HG03108 (cell line): ENCODE measurements around the gene LGALS3BP.
A peak's percentile ranks its signal among the peaks of the same experiment; 100 is the strongest.

Source experiments
- ATAC-seq: cut with Tn5 transposase; IDR thresholded peaks from one replicate; pipeline ENCODE4 v1.9.1; 2021; ENCODE audit warnings: moderate library complexity; ENCODE audit not compliant: unreplicated experiment

The LGALS3BP gene

DNA sequence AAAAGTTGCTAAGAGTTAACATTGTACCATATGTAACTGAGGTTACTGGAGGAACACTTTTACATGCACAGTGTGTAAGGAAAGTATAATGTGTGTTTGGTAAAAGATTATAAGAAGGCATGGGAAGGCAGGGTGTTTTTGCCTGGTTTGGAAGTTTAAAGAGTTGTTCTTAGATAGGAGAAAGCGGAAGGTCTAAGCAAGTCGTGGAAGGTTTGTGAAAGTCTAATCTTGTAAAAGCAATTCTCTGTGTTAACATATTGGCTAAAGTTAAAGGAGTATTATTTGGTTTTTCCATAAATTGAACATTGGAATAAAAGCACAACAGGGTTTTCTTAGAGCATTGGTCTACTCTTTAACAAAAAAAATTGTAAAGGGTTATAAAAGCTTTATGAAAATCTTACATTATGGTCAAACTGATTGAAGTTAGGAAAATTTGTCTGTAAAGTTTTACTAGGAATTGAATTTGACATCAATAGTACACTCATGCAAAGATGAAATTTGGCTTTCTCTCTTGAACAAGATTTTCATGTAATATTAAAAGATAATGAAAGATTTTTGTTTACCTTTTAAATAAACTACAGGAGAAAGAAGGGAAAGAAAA, 34.5 kb upstream of the LGALS3BP start:
- ATAC-seq = no peak

DNA sequence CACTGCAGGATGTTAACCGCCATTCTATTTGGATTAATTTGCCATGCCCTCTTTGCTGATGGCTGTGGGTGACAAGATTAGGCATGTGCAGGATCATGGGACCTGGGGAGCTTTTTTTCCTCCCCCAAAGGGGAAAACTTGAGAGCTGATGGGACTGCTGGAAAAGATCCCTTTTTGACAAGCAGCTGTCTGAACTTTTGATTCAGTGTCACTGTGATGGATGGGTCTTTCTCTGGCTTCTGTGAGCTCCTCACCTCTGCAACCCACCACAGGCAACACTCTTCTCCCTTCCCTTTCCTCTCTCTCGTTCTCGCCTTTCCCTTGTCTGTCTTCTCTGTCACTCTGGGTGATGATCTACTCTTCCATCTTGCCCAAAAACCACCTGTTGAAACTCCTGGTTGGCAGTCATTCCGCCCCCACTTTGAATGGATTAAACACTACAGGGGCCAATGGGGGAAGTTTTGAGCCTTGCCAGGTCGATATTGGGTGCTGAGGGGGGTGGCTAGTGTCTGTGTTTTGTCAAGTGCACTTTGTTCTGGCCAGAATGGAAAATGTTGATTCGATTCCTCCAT, 32.9 kb upstream of the LGALS3BP start:
- no peak for ATAC-seq

DNA sequence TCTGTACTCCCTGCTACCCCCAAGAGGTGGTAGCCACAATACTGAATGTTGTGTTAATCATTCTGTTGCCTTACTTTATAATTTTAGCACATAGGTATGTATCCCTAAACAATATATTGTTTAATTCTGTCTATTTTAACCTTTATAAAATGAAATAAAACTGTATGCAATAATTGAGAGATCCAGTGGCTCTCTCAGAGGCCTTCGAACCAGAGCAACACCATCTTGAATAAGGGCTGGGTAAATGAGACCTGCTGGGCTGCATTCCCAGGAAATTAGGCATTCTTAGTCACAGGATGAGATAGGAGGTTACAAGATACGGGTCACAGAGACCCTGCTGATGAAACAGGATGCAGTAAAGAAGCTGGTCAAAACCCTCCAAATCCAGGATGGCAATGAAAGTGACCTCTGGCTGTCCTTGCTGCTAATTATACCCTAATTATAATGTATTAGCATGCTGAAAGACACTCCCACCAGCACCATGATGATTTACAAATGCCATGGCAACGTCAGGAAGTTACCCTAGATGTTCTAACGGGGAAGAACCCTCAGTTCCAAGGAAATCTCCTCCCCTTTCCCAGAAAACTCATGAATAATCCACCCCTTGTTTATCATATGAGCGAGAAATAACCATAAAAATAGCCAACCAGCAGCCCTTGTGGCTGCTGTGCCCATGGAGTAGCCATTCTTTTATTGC, 31.9 kb upstream of the LGALS3BP start:
- no peak for ATAC-seq

DNA sequence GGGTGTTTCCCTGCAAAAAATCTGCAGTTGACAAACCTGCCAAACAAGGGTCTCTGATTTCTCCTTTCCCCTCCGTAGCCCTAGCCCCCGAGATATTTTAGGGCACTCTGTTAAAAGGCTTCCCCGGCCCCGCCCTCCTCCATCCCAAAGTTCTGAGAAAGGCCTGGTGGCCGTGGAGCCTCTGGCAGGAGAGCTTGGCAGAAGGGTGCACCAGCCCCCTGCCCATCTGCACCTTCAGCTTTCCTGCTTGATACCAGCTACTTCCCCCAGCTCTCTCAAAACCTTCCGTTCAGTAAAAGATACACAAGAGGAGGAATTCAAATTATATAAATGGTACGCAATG, 30.6 kb upstream of the LGALS3BP start:
- no peak for ATAC-seq

DNA sequence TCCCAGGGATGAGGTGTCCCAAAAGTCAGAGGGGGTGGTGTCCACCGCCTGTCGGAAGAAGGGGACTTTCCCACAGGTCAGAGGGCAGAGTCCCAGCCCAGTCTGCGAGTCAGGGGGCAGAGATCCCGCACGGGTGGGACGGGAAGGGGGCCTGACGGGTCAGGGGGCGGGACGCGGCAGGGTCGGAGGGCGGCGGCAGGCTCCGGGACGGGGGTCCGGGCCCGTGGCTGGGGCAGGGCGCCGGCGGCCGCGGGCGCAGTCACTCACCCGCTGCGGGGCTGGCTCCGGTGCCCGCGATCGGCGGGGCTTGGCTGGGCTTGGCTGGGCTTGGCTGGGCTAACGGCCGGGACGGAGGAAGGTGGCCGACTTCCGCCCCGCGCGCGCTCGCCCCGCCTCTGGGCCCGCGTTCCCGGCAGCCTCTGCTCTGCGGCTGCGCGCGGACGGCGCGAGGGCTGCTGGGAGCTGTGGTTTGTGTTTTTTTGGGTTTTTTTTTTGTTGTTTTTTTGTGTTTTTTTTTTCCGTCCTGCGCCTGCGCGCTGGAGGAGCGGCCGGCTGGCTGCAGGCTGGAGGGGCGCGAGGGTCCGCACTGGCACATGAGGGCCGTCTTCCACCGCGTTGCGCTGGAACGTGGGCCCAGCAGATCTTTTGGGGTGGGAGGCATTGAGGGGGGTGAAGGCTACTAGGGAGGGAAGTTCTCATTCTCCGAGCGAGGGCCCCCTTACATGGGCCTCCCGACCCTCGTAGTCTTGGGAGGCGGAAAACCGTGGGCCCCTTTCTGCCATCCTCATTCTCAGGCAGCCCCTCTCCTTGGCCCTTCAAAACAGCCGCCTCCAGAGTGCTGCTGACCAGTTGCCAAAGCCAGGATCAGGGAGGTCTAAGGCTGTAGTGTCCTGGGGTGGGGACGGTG, 29.9 kb upstream of the LGALS3BP start, which contains the start of gene CANT1:
CANT1 (minus strand) TSS at position 368 of the 907 bp plus-strand sequence. CDS start 12,142 bp downstream, outside the sequence.
- peak; percentile 89 for ATAC-seq

DNA sequence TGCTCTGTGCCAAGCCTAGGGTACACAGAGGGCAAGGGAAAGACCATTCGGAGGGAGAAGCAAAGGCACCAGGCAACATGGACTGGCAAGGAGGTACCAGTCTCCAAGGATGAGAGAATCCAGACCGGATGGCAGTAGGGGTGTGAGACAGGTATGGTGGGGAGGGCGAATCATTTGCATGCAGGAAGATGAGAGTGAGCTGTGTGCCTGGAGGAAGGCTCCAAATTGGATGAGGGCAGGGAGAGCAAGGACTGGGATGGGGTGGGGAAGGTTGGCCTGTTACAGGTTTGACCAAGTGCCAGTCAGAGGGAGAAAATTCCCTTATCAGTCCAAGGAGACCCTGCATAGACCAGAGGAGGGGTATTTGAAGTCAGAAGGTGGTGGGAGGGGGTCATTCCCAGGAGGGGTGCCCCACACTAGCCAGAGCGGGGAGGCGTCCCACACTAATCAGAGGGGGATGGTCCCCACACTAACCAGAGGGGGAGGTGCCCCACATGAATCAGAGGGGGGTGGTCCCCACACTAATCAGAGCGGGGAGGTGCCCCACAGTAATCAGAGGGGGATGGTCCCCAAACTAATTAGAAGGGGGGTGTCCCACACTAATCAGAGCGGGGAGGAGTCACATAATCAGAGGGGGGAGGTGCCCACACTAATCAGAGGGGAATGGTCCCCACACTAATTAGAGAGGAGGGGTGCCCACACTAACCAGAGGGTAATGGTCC, 29.1 kb upstream of the LGALS3BP start:
- peak; percentile 10 for ATAC-seq

DNA sequence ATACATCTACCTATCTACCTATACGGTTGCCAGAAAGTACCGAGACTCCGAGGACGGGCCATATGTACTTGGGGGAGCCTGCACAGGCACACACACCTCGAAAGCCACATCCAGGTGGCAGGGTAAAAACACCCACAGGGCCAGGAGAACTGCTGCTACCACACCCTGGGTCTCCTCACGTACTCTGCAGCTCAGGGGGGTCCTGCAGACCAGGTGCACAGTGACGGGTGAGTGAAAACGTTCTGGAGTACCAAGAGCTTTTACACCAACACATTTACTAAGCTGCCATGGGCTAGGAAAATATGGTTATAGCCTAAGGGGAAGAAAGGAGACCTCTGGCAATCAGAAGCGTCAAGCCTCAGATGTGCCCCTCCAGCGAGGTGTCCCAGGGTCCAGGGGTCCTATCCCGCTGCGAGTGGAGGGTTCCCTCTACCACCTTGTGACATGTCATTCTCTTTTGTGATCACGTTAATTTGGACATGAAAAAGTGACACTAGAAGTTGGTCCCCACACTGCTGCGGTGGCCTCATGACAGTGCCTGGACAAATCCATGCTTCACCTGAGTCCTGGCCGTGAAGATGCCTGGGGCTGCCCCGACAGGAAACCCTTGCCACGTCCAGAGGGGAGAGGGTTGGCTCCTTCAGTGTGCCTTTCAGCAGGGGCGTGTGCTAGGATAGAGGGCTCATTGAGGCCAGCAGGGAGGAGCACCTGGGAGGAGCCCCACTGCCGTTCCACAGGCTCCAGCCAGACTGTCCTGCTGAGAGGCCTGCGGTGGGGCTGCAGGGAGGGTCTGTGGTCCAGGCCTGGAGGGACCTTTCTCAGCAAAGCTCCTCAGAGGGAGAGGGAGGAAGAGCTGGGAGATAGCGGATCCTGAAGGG, 28.0 kb upstream of the LGALS3BP start:
- ATAC-seq = no peak

DNA sequence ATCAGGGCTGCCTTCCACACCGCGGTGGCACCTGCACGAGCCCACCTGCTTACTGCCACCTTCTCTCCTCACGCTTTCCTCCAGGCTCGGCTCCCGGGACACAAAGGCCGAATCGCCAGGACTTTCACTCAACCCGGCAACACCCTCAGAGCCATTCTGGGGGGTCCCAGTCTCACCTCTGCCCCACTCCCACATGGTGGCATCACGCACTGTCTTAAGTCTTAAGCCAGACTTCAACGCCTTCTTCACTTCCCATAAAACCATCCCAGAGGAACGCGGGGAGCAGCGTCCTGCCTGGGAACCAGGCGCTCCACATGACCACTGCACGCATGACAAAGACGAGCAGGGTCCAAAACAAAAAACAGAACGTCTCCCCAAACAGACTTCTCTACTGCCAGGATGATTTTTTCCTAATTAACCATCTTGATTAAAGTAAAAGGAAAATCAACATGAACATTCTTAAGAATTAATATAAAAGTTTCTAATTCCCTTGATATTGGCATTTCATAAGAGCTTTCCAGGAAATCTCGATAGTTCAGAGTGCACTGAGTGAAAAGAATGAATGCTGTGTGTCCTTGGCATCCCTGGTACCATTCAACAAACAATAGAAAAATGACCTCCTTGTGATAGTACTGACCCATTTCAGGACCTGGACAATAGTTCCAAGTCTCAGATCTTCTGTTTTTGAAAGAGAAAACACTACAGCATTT, 27.2 kb upstream of the LGALS3BP start:
- ATAC-seq = no peak

DNA sequence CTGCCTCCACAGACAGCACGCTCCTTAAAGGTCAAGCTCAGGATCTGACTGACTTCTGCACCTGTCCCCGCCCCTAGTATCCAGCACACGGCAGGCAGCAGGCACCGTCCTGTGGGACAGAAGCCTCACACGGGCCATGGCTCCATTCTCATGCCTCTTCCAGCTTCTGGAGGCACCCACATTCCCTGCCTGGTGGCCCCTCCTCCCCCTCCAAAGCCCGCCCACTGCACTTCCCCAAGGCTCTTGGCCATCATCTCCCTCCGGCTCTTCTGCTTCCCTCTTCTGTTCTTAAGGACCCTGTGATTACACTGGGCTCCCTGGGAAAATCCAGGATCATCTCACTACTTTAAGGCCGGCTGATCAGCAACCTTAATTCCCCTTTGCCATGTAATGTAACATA, 26.3 kb upstream of the LGALS3BP start:
- no peak for ATAC-seq

DNA sequence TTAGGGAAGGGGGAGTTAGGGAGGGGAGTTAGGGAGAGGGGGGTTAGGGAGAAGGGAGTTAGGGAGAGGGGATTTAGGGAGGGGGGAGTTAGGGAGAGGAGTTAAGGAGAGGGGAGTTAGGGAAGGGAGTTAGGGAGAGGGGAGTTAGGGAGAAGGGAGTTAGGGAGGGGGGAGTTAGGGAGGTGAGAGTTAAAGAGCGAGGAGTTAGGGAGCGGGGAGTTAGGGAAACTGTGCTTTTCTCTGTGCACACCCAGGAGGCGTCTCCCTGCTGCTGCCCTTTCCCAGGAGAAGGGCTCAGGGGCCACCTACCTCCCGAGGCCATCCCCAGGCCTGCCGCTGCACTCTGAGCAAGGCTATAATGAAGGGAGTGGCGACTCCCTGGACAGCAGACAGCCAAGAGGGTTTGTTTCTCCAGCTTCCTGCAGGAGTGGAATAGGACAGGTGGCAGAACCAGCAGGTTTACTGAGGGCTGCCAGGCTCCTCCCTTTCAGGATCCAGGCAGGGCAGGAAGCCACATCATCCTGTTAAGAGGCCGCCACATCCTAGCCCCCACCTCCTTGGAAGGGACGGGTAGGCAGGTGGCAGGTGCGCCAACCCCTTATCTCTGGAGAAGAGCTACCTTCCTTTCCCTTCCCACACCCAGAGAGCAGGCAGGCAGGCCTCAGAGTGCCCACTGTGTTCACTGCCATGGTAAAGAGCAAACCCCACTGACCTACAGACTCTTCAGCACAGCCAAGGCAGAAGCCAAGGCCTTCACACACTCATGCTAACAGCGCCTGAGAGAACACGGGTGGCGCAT, 25.5 kb upstream of the LGALS3BP start:
- ATAC-seq = no peak

DNA sequence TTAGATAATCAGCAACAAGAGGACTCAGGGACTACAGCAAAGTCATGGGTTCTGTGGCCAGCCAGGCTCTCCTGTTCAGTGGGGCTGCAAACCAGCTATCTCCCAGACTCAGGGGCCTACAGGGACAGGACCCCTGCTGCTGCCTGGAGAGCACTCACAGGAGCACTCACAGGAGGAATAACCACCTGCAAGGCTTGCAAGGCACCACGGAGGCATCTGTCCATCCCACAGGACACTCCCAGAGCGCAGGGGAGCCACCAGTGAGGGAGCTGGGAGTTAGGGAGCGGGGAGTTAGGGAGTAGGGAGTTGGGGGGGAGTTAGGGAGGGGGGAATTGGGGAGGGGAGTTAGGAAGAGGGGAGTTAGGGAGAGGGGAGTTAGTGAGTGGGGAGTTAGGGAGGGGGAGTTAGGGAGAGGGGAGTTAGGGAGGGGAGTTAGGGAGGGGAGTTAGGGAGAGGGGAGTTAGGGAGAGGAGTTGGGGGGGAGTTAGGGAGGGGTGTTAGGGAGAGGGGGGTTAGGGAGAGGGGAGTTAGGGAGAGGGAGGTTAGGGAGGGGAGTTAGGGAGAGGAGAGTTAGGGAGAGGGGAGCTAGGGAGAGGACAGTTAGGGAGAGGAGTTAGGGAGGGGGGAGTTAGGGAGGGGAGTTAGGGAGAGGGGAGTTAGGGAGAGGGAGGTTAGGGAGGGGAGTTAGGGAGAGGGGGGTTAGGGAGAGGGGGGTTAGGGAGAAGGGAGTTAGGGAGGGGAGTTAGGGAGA, 24.1 kb upstream of the LGALS3BP start:
- ATAC-seq = no peak

DNA sequence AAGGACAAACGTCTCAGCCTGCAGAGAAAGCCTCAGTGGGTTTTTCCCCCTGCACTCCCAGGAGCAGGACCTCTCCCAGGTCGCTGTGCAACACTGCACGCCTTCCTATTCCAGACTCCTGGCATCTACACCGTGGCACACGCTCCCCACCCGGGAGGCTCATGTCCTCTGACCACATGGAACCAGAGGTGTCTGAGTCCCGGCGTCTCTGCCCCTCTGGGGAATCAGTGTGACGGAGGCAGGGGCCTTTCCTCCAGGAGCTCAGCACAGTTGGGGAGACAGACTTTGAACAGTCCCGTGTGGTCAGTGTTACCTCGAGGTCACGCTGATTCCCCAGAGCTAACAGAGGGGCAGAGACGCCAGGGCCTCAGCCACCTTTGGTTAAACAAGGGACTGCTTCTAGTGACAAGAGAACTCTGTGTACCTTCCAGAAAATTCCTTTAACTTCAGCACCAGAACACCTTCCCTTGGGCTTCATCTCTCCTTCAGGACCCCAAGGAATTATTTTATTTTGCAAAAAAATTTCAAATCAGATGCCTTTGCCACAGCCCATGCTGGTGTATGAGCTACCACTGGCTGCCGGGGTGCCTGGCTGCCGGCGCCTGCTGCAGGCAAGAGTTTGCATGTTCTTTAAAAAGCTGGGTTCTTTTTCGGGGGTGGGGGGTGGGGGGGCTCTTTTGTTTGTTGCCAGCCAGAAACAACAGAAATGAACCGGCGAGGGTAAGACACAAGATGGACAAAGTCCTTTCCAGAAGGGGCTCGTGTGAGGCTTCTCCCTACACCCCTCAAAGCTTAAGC, 23.3 kb upstream of the LGALS3BP start:
- no peak for ATAC-seq

DNA sequence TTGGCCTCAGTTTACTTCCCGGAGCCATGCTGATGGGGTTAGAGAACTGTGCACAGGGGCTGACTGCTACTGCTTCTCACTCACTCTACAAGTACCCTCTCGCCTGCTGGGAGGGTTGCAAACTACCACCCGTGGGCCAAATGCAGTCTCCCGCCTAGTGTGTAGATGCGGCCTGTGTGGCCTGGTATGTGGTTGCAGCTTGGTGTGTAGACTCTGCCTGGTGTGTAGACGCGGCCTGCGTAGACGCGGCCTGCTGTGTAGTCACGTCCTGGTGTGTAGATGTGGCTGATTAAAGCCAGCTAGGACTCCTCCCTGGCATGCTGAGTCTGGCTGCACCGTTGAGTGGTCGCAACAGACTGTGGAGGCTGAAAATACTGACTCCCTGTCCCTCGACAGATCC, 22.6 kb upstream of the LGALS3BP start:
- no peak for ATAC-seq

DNA sequence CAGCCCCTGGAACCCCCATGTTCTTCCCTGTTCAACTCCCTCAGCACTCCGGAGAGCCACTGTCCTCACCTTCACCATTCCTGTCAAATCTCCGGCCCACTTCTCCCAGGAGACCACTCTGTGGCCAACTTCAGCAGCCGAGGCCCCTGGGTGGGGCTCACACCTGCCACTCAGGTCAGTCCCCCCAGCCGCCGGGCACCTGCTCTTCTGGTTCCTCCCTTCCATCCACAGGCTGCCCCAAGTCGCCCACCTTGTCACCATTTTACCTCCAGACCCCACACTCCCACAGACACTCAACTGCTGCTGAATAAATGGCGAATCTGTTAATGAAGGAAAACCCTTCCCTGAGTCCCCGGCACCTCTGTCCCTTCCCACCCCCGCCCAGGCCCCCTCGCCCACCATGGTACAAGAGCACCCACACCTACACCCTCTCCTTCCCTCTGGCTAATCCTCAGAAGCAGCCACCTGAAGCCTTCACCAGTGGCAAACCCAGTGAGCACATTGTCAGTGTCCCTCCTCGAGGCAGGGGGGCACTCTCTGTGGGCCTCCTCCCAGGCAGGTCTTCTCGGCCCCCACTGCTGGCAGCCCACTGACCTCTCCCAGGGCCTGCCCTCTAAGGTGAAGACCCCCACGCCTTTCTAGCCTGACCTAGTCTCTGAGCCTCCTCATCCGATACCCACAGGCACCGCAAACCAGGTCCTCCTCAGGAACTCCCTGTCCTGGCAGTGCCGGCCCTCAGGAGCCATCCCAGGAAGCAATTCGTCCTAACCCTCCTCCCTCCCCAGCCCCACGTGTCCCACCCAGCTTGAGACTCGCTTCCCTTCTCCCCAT, 21.7 kb upstream of the LGALS3BP start:
- ATAC-seq = no peak

DNA sequence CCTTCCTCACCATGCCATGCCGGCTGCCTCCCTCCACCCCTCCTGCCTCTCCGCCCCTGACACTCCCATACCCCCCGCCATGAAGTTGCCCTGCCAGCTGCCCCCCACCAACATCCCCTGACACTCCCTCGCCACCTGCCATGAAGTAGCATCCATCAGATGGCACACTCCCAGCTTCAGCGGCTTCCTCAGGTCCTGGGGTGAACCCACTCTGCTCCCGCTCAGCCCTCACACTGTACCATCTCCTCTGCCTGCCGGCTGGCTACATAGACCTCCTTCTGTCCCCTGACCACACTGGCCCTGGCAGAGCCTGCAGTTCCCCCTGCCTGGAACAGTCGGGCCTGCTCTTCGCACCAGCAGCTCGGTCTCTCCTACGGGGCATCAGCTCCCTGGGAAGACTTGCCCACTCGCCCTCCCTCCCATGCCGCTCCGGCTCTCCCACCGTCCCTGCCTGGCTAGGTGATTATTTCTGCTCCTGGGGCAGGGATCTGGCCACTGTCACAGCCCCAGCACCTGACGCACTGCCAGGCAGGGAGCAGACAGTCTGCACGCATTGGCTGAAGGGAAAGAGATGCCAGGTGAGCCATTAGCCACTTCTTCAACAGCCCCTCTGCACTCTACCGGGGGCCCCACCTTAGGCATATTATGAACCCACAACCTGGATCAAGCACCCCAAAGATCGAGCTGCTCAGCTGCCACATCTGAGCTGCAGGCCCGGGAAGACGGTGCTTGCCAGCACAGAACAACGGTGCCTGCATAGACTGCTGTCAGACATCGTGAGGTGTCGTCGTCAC, 20.9 kb upstream of the LGALS3BP start:
- no peak for ATAC-seq
